ENCODE data around the gene KCNIP1.

GRCh38 chr5:170601619-170602018, 97.8 kb downstream of the KCNIP1 start:
- TF ChIP-seq CTCF (conservative IDR thresholded peaks at IDR 0.05; ENCODE audit: low read depth, low read length) (no peak), EZH2 (IDR thresholded peaks at IDR 0.05; ENCODE audit: low read length, unreplicated experiment) (no peak), EZH2phosphoT487 (IDR thresholded peaks at IDR 0.05; ENCODE audit: borderline replicate concordance, low read length) (no peak)

Measured in PC-3 (cell line).